DND-41 (cell line): ENCODE data around the gene GGA2.

Experiments
- ATAC-seq: fragments of 200-7000 bp; cut with Tn5 transposase; 3 replicates; pipeline ENCODE4 v1.9.1; 2021; ENCODE audit warnings: low read depth; ENCODE audit not compliant: insufficient read depth
- DNase-seq: peaks from one replicate; pipeline ENCODE4 v3.0.0-alpha.2; 2020
- H2AFZ ChIP-seq: 2 replicates; pipeline ENCODE4 v1.6.0; 2012; ENCODE audit warnings: low read depth, low read length
- H3K27ac ChIP-seq: 2 replicates; pipeline ENCODE4 v1.5.1; 2012; ENCODE audit warnings: low read length, inconsistent platforms
- H3K27me3 ChIP-seq: fragments of 200-600 bp; sonication (generic); 2 replicates; pipeline ENCODE4 v1.6.0; 2012; ENCODE audit warnings: low read length, mild to moderate bottlenecking, inconsistent platforms; ENCODE audit not compliant: insufficient read depth, poor library complexity
- H3K36me3 ChIP-seq: 2 replicates; pipeline ENCODE4 v1.5.1; 2012; ENCODE audit warnings: low read length, inconsistent platforms; ENCODE audit not compliant: insufficient read depth
- H3K4me1 ChIP-seq: 2 replicates; pipeline ENCODE4 v1.5.1; 2012; ENCODE audit warnings: mild to moderate bottlenecking, low read length; ENCODE audit not compliant: insufficient read depth
- H3K4me2 ChIP-seq: 2 replicates; pipeline ENCODE4 v1.6.0; 2012; ENCODE audit warnings: mild to moderate bottlenecking, moderate library complexity, low read length, inconsistent platforms; ENCODE audit not compliant: insufficient read depth
- H3K4me3 ChIP-seq, 2 experiments: fragments of 200-600 bp in 1 of 2; shearing (Covaris generic) in 1 of 2; 2 replicates each; pipeline ENCODE4 v1.5.1; 2012 to 2016; ENCODE audit warnings: inconsistent platforms in 2 of 2, low read length in 2 of 2, mild to moderate bottlenecking in 2 of 2, low read depth in 1 of 2, moderate library complexity in 1 of 2
- H3K79me2 ChIP-seq: 2 replicates; pipeline ENCODE4 v1.6.0; 2012; ENCODE audit warnings: low read length, inconsistent platforms; ENCODE audit not compliant: insufficient read depth
- H3K9ac ChIP-seq: 2 replicates; pipeline ENCODE4 v1.6.0; 2012; ENCODE audit warnings: low read depth, mild to moderate bottlenecking, inconsistent platforms, low read length, moderate library complexity
- H3K9me3 ChIP-seq: 2 replicates; pipeline ENCODE4 v1.5.1; 2012; ENCODE audit warnings: low read length, moderate library complexity, mild to moderate bottlenecking, inconsistent platforms; ENCODE audit not compliant: insufficient read depth, severe bottlenecking
- H4K20me1 ChIP-seq: 2 replicates; pipeline ENCODE4 v1.6.0; 2012; ENCODE audit warnings: low read length; ENCODE audit not compliant: insufficient read depth
- EZH2 ChIP-seq: IDR thresholded peaks from 3 replicates; pipeline ENCODE4 v1.6.1; 2012; ENCODE audit warnings: borderline replicate concordance, low read depth, mild to moderate bottlenecking, moderate library complexity, low read length, inconsistent platforms; ENCODE audit not compliant: severe bottlenecking
- TF ChIP-seq, protein P1 (sequence below): IDR thresholded peaks from 2 replicates; pipeline ENCODE4 v1.5.1; 2012; ENCODE audit warnings: borderline replicate concordance, low read length, moderate library complexity, mild to moderate bottlenecking; ENCODE audit not compliant: poor library complexity, severe bottlenecking; ENCODE audit errors: extremely low read depth

The GGA2 gene

GRCh38 chr16:23509441-23509754 lies 896 bp downstream of the GGA2 start:
- Histone ChIP-seq H3K4me3 (no peak overlapping the region), H3K4me2 (no peak overlapping the region), H4K20me1 (no peaks in the 10 kb centered on the region; the same call in 1 of the 2 replicates), H3K27ac (no peak overlapping the region), H3K9ac (no peak overlapping the region), H3K9me3 (no peaks in the 10 kb centered on the region), H3K27me3 (no peaks in the 10 kb centered on the region), H3K79me2 (no peaks in the 10 kb centered on the region), H3K4me1 (no peaks in the 10 kb centered on the region), H3K36me3 (no peaks in the 10 kb centered on the region), H2AFZ (no peak overlapping the region)
- DNase-seq (no peak), ATAC-seq (no peak)
- no peak for TF ChIP-seq EZH2

GRCh38 chr16:23508589-23509440 lies 1.5 kb downstream of the GGA2 start:
- Histone ChIP-seq H3K27ac (no peak overlapping the region), H3K4me3 (no peak overlapping the region), H3K9me3 (no peaks in the 10 kb centered on the region), H3K4me2 (no peak overlapping the region), H3K9ac (no peak overlapping the region), H3K79me2 (no peaks in the 10 kb centered on the region), H3K4me1 (no peaks in the 10 kb centered on the region), H3K36me3 (no peaks in the 10 kb centered on the region), H3K27me3 (no peaks in the 10 kb centered on the region), H4K20me1 (no peaks in the 10 kb centered on the region), H2AFZ (no peak overlapping the region)
- ATAC-seq = 0 out of 3 replicates have a peak, but pooled peaks have one; percentile 19
- DNase-seq = no peak
- no peak for TF ChIP-seq EZH2
- TF ChIP-seq, protein P1, sequence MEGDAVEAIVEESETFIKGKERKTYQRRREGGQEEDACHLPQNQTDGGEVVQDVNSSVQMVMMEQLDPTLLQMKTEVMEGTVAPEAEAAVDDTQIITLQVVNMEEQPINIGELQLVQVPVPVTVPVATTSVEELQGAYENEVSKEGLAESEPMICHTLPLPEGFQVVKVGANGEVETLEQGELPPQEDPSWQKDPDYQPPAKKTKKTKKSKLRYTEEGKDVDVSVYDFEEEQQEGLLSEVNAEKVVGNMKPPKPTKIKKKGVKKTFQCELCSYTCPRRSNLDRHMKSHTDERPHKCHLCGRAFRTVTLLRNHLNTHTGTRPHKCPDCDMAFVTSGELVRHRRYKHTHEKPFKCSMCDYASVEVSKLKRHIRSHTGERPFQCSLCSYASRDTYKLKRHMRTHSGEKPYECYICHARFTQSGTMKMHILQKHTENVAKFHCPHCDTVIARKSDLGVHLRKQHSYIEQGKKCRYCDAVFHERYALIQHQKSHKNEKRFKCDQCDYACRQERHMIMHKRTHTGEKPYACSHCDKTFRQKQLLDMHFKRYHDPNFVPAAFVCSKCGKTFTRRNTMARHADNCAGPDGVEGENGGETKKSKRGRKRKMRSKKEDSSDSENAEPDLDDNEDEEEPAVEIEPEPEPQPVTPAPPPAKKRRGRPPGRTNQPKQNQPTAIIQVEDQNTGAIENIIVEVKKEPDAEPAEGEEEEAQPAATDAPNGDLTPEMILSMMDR = no peak

DNA sequence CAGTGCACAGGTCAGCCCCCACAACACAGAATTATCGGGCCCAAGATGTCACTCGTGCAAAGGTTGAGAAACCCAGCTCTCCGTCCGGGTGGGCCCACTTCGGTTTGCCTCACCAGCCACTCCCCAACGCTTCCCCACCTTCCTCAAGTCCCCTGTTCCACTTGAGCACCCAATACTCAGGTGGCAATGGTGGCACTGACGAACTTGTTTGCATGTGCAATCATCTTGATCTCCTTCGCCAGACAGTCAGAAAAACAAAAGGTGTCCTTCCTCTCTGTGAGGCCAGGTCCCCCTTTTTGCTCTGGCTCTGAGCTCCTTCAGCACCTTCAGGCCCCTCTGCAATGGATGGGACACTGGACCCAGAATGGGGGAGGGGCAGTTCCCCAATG lies 3.7 kb downstream of the GGA2 start:
- H3K79me2 ChIP-seq = no peaks in the 10 kb centered on the region
- no peaks in the 10 kb centered on the region for H3K27me3 ChIP-seq
- no peaks in the 10 kb centered on the region for H3K4me1 ChIP-seq
- H4K20me1 ChIP-seq = no peaks in the 10 kb centered on the region
- no peaks in the 10 kb centered on the region for H3K36me3 ChIP-seq
- H3K4me3 ChIP-seq = no peak overlapping the region
- no peak for TF ChIP-seq EZH2
- TF ChIP-seq, protein P1 = no peak
- DNase-seq (no peak), ATAC-seq (no peak)
- no peaks in the 10 kb centered on the region for H3K9me3 ChIP-seq
- H3K4me2 ChIP-seq = no peak overlapping the region
- no peak overlapping the region for H2AFZ ChIP-seq
- no peak overlapping the region for H3K9ac ChIP-seq
- no peak overlapping the region for H3K27ac ChIP-seq

GRCh38 chr16:23505671-23506605 lies 4.4 kb downstream of the GGA2 start:
- TF ChIP-seq, protein P1 = no peak
- no peak for TF ChIP-seq EZH2
- H3K9me3 ChIP-seq = no peaks in the 10 kb centered on the region
- no peak overlapping the region for H3K4me2 ChIP-seq
- H3K9ac ChIP-seq = no peak overlapping the region
- H3K4me3 ChIP-seq = no peak overlapping the region
- H4K20me1 ChIP-seq = no peaks in the 10 kb centered on the region
- no peaks in the 10 kb centered on the region for H3K4me1 ChIP-seq
- H2AFZ ChIP-seq = no peak overlapping the region
- H3K27me3 ChIP-seq = no peaks in the 10 kb centered on the region
- ATAC-seq = no peak
- no peak overlapping the region for H3K27ac ChIP-seq
- no peaks in the 10 kb centered on the region for H3K36me3 ChIP-seq
- no peaks in the 10 kb centered on the region for H3K79me2 ChIP-seq
- no peak for DNase-seq
